Suprapubic skin (tissue), 4 donors: Measurements from ENCODE around the gene RASSF4. TPM values are rescaled to one million over a fixed set of nuclear protein-coding genes. Genes with fewer than 3 reads are reported as not detected.

Experiments used
- DNase-seq, 2 donors: peaks; one replicate each; pipeline ENCODE4 v3.0.0-alpha.2; 2019; ENCODE audit warnings: low spot score in 2 of 2
- H3K27ac ChIP-seq: fragments of 200-600 bp; sonication (generic); one replicate; pipeline ENCODE4 v1.5.1; 2019
- H3K27me3 ChIP-seq: fragments of 200-600 bp; sonication (generic); one replicate; pipeline ENCODE4 v1.5.1; 2019
- H3K36me3 ChIP-seq: fragments of 200-600 bp; sonication (generic); one replicate; pipeline ENCODE4 v1.5.1; 2019
- H3K4me1 ChIP-seq: fragments of 200-600 bp; sonication (generic); one replicate; pipeline ENCODE4 v1.5.1; 2019
- H3K4me3 ChIP-seq: fragments of 200-600 bp; sonication (generic); one replicate; pipeline ENCODE4 v1.5.1; 2019; ENCODE audit warnings: mild to moderate bottlenecking
- H3K9me3 ChIP-seq: fragments of 200-600 bp; sonication (generic); one replicate; pipeline ENCODE4 v1.5.1; 2019
- EP300 ChIP-seq: sonication (generic); formaldehyde crosslinking; IDR thresholded peaks from one replicate; pipeline ENCODE4 v1.6.1; 2017; ENCODE audit warnings: antibody characterized with exemption
- POLR2A ChIP-seq, 2 donors: fragments of 450-650 bp; IDR thresholded peaks; one replicate each; pipeline ENCODE4 v1.6.1; 2017; ENCODE audit warnings: antibody characterized with exemption in 2 of 2, mild to moderate bottlenecking in 2 of 2, moderate library complexity in 2 of 2
- POLR2AphosphoS5 ChIP-seq, 3 donors: sonication (generic); formaldehyde crosslinking; IDR thresholded peaks; one replicate each; pipeline ENCODE4 v1.6.1; 2017; ENCODE audit warnings: antibody characterized with exemption in 3 of 3
- WGBS: methylation state at CpG from one replicate; pipeline ENCODE4 v1.1.5; 2018; 5-methylcytosine and 5-hydroxymethylcytosine counted together
- total RNA-seq, 4 donors: library from RNA; depleted of rRNA; stranded (reverse); fragments of >200 nt; gene quantifications; one replicate each; pipeline ENCODE4 v1.1.0, GENCODE V29; 2016
- TF ChIP-seq, protein P1 (sequence below), 2 donors: fragments of 200-600 bp in 1 of 2; fragments of 450-650 bp in 1 of 2; sonication (generic) in 1 of 2; IDR thresholded peaks; one replicate each; pipeline ENCODE4 v1.5.1; 2016 to 2019; ENCODE audit warnings: antibody characterized with exemption in 2 of 2, mild to moderate bottlenecking in 1 of 2, moderate library complexity in 1 of 2

The RASSF4 gene
- total RNA-seq, 4 donors from 2014 or later: 4.4 to 23.3 (median 12.9) TPM

DNA sequence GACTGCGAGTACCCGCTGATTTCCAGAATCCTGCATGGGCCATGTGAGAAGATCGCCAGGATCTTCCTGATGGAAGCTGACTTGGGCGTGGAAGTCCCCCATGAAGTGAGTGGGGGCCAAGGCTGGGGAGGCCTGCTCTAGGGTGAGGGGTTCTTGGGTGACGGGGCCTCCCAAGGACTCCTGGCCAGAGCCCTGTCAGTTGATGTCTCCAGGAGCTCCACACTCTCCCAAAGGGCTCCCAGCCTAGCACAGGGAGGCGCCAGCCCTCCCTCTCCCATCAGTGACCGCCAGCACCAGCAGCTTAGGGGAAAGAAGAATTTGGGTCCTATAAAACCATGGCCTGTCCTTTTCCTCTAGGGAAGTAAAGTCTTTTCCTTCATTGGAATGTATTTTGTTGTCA lies 31.4 kb downstream of the RASSF4 start:
- H3K4me1 ChIP-seq: peaks cover 45% of the 10 kb centered on the region

DNA sequence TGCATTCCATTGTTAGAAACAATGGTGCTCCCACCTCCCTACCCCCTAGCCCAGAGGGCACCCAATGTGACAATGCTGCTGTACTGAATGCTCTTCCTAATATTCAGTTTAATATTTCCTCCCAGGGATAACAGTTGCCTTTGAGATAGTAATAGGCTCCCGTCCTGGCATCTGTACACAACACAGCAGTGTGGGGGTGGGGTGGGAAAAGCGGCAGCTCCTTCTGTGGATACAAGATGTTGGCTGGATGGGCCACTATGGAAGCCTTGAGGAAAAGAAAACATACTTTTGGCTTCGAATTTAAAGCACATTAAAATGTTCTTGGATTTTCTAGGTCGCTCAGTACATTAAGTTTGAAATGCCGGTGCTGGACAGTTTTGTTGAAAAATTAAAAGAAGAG lies 32.0 kb downstream of the RASSF4 start:
- Histone ChIP-seq H3K27ac (no peak overlapping the region), H3K9me3 (no peaks in the 10 kb centered on the region), H3K27me3 (no peaks in the 10 kb centered on the region), H3K4me3 (no peak overlapping the region), H3K4me1 (peaks cover 45% of the 10 kb centered on the region), H3K36me3 (peaks cover 22% of the 10 kb centered on the region)
- TF ChIP-seq POLR2AphosphoS5 (IDR thresholded peaks at IDR 0.05): no peak
- no peak for TF ChIP-seq POLR2A (IDR thresholded peaks at IDR 0.05)
- TF ChIP-seq, protein P1, sequence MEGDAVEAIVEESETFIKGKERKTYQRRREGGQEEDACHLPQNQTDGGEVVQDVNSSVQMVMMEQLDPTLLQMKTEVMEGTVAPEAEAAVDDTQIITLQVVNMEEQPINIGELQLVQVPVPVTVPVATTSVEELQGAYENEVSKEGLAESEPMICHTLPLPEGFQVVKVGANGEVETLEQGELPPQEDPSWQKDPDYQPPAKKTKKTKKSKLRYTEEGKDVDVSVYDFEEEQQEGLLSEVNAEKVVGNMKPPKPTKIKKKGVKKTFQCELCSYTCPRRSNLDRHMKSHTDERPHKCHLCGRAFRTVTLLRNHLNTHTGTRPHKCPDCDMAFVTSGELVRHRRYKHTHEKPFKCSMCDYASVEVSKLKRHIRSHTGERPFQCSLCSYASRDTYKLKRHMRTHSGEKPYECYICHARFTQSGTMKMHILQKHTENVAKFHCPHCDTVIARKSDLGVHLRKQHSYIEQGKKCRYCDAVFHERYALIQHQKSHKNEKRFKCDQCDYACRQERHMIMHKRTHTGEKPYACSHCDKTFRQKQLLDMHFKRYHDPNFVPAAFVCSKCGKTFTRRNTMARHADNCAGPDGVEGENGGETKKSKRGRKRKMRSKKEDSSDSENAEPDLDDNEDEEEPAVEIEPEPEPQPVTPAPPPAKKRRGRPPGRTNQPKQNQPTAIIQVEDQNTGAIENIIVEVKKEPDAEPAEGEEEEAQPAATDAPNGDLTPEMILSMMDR (IDR thresholded peaks at IDR 0.05): no peak
- no peak for TF ChIP-seq EP300
- 53% methylated on average over 5 of the region's 5 CpGs for WGBS
- no peak for DNase-seq

More for the DNA sequence above, 31.4 kb downstream of the RASSF4 start:
- no peak for TF ChIP-seq POLR2A (IDR thresholded peaks at IDR 0.05)
- no peak for TF ChIP-seq POLR2AphosphoS5 (IDR thresholded peaks at IDR 0.05)
- TF ChIP-seq EP300: no peak
- TF ChIP-seq, protein P1 (IDR thresholded peaks at IDR 0.05): no peak
- Histone ChIP-seq H3K36me3 (peaks cover 27% of the 10 kb centered on the region), H3K9me3 (no peaks in the 10 kb centered on the region), H3K27me3 (no peaks in the 10 kb centered on the region), H3K27ac (no peak overlapping the region), H3K4me3 (no peak overlapping the region)
- DNase-seq: peak in 1 of 2 donors; percentile 71
- 100% methylated on average over 7 of the region's 7 CpGs for WGBS

DNA sequence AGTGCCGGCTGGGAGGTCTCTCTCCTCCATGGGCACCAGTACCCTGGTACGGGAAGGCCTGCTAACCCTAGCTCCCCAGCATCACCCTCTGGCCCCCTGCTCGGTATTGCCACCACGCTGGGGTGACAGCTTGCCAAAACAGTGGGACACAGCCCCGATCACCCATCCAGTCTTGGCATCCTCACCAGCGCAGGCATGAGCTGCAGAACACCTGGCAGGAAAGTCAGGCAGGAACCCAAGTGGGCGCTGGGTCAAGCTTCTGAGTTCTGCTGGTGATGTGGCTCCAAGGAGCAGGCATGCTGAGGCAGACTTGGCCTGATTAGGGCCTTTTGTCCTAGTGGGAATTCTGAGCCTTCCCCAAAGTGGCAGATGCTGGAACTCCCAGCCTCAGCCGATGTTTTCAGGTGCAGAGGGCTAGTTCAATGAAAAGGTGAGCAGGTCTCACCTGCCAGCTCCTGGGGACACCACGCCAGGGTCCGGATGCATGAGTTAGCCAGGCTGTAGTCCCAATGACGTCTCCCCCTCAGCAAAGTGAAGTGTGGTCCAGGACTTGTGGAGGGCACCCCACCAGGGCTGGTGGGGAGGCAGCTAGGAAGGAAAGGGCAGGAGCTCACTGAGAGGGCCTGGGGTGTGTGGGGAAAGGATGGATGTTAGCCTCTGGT lies 32.6 kb downstream of the RASSF4 start:
- TF ChIP-seq POLR2AphosphoS5 (IDR thresholded peaks at IDR 0.05) (no peak), EP300 (no peak), POLR2A (IDR thresholded peaks at IDR 0.05) (no peak)
- TF ChIP-seq, protein P1 (IDR thresholded peaks at IDR 0.05): no peak
- 42% methylated on average over 11 of the region's 11 CpGs for WGBS
- Histone ChIP-seq H3K36me3 (peaks cover 22% of the 10 kb centered on the region), H3K27me3 (no peaks in the 10 kb centered on the region), H3K27ac (no peak overlapping the region), H3K4me3 (no peak overlapping the region), H3K9me3 (no peaks in the 10 kb centered on the region), H3K4me1 (peaks cover 50% of the 10 kb centered on the region)
- peak; percentile 64 to 75 for DNase-seq

DNA sequence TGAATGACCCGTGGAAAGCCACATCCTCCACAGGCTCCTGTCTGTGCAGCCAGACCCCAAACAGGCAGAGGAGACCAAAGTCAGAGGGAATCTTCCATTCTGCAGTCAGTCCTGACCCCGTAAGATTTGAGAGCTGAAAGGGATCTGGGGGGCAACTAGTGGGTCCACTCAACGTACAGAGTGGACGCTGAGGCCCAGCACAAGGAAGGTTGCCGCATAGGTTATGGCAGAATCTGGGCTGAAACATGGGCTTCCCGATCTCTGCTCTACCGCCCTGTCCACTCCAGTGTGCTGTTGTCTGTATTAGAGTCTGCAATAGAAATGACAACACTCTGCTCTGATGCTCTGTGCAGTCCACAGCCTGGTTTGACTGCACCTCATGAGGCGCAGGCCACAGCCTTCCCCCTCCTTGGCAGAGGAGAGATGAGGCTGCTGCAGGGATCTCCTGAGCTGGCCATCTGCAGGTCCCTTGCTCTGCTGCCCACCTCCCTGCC lies 33.2 kb downstream of the RASSF4 start:
- H3K9me3 ChIP-seq: no peaks in the 10 kb centered on the region
- peaks cover 56% of the 10 kb centered on the region for H3K4me1 ChIP-seq
- H3K4me3 ChIP-seq: no peak overlapping the region
- H3K36me3 ChIP-seq: peaks cover 22% of the 10 kb centered on the region
- no peak overlapping the region for H3K27ac ChIP-seq
- TF ChIP-seq POLR2AphosphoS5 (IDR thresholded peaks at IDR 0.05): no peak
- TF ChIP-seq EP300: no peak
- TF ChIP-seq, protein P1 (IDR thresholded peaks at IDR 0.05): no peak
- TF ChIP-seq POLR2A (IDR thresholded peaks at IDR 0.05): no peak
- no peak for DNase-seq
- 94% methylated on average over 7 of the region's 8 CpGs for WGBS
- no peaks in the 10 kb centered on the region for H3K27me3 ChIP-seq

DNA sequence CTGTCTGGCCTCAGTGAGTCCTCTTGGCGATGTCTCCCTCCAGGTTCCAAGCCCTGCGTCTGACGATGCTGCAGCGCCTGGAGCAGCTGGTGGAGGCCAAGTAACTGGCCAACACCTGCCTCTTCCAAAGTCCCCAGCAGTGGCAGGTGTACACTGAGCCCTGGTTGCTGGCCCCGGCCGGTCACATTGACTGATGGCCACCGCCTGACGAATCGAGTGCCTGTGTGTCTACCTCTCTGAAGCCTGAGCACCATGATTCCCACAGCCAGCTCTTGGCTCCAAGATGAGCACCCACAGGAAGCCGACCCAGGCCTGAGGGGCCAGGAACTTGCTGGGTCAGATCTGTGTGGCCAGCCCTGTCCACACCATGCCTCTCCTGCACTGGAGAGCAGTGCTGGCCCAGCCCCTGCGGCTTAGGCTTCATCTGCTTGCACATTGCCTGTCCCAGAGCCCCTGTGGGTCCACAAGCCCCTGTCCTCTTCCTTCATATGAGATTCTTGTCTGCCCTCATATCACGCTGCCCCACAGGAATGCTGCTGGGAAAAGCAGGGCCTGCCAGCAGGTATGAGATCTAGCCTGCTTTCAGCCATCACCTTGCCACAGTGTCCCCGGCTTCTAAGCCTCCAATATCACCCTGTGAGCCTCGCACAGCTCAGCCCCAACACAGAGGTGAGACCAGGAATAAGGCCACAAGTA lies 33.8 kb downstream of the RASSF4 start:
- WGBS: 93% methylated on average over 8 of the region's 14 CpGs
- Histone ChIP-seq H3K27ac (peak overlapping the region; percentile 11), H3K27me3 (no peaks in the 10 kb centered on the region), H3K9me3 (no peaks in the 10 kb centered on the region), H3K4me3 (no peak overlapping the region), H3K36me3 (peaks cover 20% of the 10 kb centered on the region), H3K4me1 (peaks cover 57% of the 10 kb centered on the region)
- TF ChIP-seq EP300 (no peak), POLR2A (IDR thresholded peaks at IDR 0.05) (no peak), POLR2AphosphoS5 (IDR thresholded peaks at IDR 0.05) (no peak)
- TF ChIP-seq, protein P1 (IDR thresholded peaks at IDR 0.05): no peak
- DNase-seq: peak in 1 of 2 donors; percentile 64
